ENCODE data around the gene DDX1. TPM values are rescaled to one million over a fixed set of nuclear protein-coding genes. Genes with fewer than 3 reads are reported as not detected.

The DDX1 gene
- total RNA-seq, 2 donors from 2014 or later, result 41.1 to 95.2 TPM

DNA sequence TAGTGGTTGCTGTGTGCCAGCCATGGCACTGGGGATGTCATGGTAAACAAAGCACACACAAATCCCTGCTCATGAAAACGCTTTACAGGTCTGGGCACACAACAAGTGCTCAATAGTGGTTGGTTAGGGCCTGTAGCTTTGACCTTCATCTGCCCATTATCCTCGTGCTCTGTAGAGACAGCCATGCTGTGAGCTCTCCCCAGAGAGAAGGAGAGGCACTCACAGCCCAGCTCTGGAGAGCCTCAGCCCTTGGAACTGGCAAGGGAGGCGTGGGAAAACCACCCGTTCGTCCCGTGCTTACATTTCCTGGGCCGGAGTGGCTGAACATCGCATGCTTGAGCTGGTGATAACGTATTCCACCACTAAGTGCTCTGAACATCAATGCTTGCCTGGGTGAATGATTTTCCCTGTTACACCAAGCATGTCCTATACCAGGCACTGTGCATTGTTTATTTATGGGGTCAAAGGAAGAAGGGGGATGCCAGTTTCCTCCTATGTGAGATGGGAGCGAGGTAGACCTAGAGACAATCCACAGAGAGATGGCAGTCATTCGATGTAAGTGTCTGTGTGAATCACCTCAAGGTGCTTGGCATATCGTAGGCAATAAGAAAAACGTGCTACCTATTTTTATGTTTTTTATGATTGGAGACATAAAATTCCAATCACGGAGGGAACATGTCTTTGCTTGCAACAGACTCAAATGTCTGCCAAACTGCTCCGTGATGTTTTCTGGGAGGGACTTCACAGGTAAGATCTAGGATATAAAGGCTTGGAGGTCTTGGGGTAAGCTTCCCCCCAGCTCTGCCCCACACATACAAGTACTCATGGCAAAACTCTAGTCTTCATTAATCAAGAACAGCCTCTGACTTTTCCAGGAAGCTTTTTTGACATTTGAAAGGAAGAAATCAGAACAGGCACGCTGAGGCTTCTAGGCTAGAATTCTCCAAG is 75.5 kb downstream of the DDX1 start:
- Mint-ChIP-seq H3K4me3 (no peak overlapping the region), H3K27me3 (no peaks in the 10 kb centered on the region), H3K9me3 (no peaks in the 10 kb centered on the region), H3K36me3 (ENCODE audit: low read depth) (no peaks in the 10 kb centered on the region), H3K27ac (no peak overlapping the region), H3K4me1 (no peaks in the 10 kb centered on the region)
- no peak for ATAC-seq (replicated peaks)

DNA sequence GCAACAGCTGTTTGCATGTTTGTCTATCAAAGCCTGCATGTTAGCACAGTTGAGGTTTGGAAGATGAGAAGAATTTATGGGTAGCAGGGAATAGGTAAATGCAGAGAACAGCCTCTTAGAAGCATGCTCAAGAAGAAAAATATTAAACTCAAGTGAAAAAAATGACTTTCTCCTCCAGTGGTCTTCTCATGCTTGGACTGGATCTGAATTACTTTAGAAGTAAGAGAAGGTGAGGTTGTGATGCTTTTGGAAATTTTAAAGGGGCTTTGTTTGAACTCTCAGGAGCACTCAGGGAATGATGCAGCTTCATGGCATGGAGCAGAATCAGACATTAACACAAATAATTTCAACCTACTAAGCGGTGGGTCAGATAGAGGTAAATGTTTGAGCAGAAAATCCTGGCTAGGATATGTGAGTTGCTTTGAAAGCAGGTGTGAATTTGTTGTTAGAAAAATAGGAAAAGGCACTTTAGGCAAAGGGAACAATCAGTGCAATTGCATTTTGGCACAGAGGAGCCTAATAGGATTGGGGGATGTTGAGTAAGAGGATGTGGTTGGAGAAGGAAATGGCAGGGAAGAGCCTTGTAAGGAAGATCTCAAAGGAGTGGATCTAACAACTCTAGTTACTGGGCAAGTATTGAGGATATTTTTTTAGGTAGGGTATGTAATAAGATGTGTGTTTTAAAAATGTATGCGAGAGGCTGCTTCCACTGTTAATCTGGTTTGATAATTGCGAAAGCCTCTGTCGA is 76.3 kb downstream of the DDX1 start:
- no peak for ATAC-seq (replicated peaks)
- Mint-ChIP-seq H3K4me1 (no peaks in the 10 kb centered on the region), H3K27me3 (peaks cover 7% of the 10 kb centered on the region), H3K9me3 (no peaks in the 10 kb centered on the region), H3K36me3 (ENCODE audit: low read depth) (no peaks in the 10 kb centered on the region), H3K27ac (no peak overlapping the region), H3K4me3 (no peak overlapping the region)

DNA sequence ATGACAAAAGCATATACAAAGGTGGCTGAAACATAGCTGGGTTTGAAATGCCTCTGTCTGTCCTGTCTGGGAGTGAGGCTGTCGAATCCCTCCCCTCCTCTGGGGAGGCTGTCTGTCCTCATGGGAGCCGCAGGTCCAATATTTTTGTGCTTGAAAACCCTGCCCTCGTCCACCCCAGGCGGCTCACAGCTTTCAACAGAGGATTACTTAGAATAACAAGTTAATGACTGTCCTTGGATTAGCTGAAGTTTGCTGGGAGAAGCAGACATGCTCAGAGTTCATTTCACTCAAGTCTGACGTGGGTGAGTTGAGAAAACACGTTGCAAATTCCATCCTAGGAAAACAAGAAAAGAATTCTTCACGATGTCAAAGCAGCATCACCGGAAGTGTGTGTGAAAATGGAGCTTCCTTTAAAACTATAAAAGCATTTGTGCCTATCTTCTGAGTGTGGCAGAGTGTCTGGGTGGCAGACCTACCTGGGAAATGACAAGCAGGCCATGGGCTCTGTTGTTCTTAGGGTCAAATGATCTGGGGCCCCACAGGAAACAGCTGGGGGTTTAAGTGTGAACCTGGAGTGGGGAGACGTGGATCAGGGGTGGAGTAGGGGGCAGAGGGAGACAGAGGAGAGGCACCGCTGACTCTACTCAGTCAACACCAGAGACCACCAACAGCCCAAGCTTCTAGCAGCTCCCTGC is 77.1 kb downstream of the DDX1 start:
- H3K4me1 Mint-ChIP-seq, result no peaks in the 10 kb centered on the region
- H3K27ac Mint-ChIP-seq, result no peak overlapping the region
- no peaks in the 10 kb centered on the region for H3K9me3 Mint-ChIP-seq
- ATAC-seq (replicated peaks), result no peak
- H3K4me3 Mint-ChIP-seq, result no peak overlapping the region
- no peaks in the 10 kb centered on the region for H3K36me3 Mint-ChIP-seq (ENCODE audit: low read depth)
- peaks cover 12% of the 10 kb centered on the region for H3K27me3 Mint-ChIP-seq

DNA sequence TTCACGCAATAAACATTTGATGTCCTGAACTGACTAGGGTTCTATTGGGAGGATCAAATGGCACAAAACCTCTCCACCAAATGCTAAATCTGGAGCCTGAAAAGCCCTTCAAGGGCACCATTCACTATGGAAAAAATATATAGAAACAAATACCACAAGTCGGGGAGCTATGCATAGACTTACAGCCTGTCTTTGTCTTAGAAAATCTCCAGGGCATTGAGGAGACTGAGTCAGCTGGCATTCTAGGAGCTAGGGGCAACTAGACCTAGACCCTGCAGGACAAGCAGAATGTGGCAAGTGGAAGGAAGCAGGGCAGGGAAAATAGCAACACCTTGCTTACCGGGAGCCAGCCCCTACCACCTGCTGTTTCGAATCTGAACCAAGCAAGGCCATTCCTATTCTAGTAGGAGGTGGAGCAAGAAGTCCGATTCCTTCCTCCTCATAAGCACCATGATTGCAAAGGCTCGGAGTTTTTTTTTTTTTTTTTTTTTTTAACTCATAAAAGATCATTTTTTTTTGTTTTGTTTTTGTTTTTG is 77.8 kb downstream of the DDX1 start:
- H3K36me3 Mint-ChIP-seq (ENCODE audit: low read depth), result no peaks in the 10 kb centered on the region
- no peak overlapping the region for H3K27ac Mint-ChIP-seq
- H3K4me1 Mint-ChIP-seq, result no peaks in the 10 kb centered on the region
- H3K4me3 Mint-ChIP-seq, result no peak overlapping the region
- H3K9me3 Mint-ChIP-seq, result no peaks in the 10 kb centered on the region
- H3K27me3 Mint-ChIP-seq, result peaks cover 14% of the 10 kb centered on the region
- no peak for ATAC-seq (replicated peaks)

DNA sequence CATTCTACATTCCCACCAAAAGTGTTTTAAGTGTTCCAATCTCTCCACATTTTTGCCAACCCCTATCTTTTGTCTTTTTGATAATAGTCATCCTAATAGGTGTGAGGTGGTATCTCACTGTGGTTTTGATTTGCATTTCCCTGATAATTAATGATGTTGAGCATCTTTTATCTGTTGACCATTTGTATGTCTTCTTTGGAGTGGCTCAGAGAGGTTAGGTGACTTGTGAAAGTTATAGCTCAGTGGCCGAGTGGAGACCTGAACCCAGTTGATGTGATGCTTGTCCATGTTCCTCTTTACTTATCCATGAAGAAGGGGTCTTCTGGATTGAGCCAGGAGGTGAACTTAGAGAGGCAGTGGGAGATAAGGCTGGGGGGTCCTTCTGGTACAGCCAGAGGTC is 78.8 kb downstream of the DDX1 start:
- no peak for ATAC-seq (replicated peaks)
- Mint-ChIP-seq H3K27ac (no peak overlapping the region), H3K4me3 (no peak overlapping the region), H3K9me3 (no peaks in the 10 kb centered on the region), H3K27me3 (peaks cover 14% of the 10 kb centered on the region), H3K4me1 (no peaks in the 10 kb centered on the region), H3K36me3 (ENCODE audit: low read depth) (no peaks in the 10 kb centered on the region)

DNA sequence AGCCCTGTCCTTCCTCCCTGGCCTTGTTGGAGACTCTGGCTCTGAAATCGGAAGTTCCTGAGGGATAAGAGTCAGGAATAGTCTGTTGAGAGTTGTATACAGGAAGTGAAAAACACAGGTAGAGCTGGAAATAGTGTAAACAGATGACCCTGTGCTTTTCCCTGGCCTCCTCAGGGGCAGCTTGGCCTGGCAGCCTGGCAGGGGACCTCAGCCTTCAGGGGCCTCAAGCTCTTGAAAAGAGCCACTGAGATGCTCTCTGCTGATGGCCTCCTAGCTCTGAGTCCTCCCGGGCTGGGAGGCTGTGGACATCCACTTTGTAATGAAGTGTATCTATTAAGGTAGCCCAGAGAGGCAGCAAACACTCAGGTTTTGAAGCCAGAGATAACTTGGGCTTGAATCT is 79.3 kb downstream of the DDX1 start:
- ATAC-seq (replicated peaks), result no peak
- no peak overlapping the region for H3K27ac Mint-ChIP-seq
- no peaks in the 10 kb centered on the region for H3K9me3 Mint-ChIP-seq
- peaks cover 14% of the 10 kb centered on the region for H3K27me3 Mint-ChIP-seq
- no peak overlapping the region for H3K4me3 Mint-ChIP-seq
- no peaks in the 10 kb centered on the region for H3K36me3 Mint-ChIP-seq (ENCODE audit: low read depth)
- no peaks in the 10 kb centered on the region for H3K4me1 Mint-ChIP-seq

DNA sequence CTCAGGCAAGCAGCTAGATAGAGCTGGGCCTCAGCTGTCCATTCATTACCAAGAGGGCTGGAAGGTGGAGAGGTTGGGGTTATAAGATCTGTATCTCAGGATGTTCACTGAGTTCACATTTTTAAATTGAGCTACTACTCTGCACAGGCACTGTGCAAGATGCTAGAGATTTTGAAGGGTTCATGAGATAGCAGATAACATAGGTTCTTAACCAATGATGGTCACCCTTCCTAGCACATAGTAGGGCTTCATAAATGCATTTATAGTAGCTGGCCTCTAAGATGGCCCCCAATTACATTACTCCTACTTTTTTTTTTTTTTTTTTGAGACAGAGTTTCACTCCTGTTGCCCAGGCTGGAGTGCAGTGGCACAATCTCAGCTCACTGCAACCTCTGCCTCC is 79.7 kb downstream of the DDX1 start:
- peaks cover 14% of the 10 kb centered on the region for H3K27me3 Mint-ChIP-seq
- no peak for ATAC-seq (replicated peaks)
- H3K4me3 Mint-ChIP-seq, result no peak overlapping the region
- no peaks in the 10 kb centered on the region for H3K4me1 Mint-ChIP-seq
- H3K27ac Mint-ChIP-seq, result no peak overlapping the region
- no peaks in the 10 kb centered on the region for H3K36me3 Mint-ChIP-seq (ENCODE audit: low read depth)
- no peaks in the 10 kb centered on the region for H3K9me3 Mint-ChIP-seq

DNA sequence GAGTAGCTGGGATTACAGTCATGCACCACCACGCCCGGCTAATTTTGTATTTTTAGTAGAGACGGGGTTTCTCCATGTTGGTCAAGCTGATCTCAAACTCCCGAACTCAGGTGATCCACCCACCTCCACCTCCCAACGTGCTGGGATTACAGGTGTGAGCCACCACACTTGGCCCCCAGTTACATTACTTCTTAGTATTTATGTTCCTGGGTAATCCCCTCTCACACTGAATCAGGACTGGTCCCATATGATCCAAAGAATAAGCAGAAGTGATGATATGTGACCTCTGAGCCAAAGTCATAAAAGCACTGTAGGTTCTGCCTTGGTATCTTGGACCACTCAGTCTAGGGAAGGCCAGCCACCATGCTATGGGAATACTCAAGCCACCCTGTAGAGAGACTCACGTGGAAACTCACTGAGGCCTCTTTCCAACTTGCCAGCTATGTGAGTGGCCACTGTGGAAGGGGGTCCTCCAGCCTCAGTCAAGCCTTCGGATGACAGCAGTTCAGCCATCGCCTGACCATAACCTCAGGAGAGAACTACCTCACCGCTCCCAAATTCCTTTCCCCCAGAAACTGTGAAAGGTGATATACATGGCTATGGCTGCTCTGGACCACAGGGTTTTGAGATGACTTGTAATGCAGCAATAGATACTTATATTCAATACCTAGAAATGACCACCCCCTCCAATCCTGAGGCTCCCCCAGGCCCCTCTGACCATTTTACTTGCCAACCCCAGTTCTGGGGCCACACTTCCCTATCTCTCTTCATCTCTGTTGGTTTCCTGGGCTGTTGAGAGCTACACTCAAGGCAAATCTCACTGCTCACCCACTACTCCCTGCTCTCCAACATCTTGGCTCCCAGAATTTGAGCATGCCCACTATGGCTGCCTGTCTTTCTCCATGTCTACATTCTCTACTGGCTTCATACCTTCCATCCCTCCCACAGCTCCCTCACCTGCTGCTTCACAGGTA is 80.5 kb downstream of the DDX1 start:
- Mint-ChIP-seq H3K27me3 (peaks cover 14% of the 10 kb centered on the region), H3K27ac (no peak overlapping the region), H3K9me3 (no peaks in the 10 kb centered on the region), H3K4me3 (no peak overlapping the region), H3K36me3 (ENCODE audit: low read depth) (no peaks in the 10 kb centered on the region), H3K4me1 (no peaks in the 10 kb centered on the region)
- no peak for ATAC-seq (replicated peaks)

DNA sequence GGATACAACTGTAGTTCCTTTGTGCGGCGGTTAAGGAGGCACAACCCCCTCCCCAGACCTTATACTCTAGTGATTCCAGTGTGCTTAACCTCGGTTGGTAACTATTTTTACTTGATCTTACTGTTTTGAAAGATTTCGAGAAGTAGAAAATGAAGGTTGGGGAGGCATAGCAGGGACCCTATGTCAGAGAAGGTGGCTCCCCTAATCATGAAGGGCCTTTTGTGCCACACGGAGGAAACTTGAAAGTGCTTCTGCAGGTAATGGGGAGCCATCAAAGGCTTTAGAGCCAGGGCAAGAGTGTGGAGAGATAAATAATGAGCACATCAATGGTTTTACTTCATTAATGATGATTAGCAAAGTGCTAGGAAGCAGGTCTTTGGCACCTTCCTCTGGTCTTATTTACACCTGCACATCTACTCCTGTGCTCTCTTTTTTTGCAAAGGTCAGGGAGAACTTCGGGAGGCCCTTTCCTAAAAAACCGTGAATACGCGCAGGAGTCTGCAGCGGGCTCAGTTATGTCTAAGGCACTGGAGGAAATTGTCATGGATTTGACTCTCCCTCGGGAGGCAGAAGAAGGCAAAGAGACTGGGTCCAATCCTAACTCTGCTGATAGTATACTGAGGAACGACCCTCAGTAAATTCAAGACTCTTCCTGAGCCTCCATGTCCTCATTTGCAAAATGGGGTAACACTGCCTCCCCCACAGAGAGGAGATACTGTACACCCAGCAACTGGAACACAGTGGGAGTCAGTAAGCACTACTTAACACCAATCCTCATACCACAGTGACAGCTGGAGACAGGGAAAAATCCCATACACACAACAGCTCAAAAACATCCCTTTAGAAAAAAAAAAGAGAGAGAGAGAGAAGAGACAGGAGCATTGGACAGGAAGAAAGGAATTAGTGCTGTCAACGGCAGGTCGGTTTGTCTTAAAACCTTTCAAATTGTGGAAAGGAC is 81.6 kb downstream of the DDX1 start:
- H3K36me3 Mint-ChIP-seq (ENCODE audit: low read depth), result no peaks in the 10 kb centered on the region
- ATAC-seq (replicated peaks), result no peak
- no peak overlapping the region for H3K27ac Mint-ChIP-seq
- peaks cover 14% of the 10 kb centered on the region for H3K27me3 Mint-ChIP-seq
- no peak overlapping the region for H3K4me3 Mint-ChIP-seq
- no peaks in the 10 kb centered on the region for H3K4me1 Mint-ChIP-seq
- H3K9me3 Mint-ChIP-seq, result no peaks in the 10 kb centered on the region

DNA sequence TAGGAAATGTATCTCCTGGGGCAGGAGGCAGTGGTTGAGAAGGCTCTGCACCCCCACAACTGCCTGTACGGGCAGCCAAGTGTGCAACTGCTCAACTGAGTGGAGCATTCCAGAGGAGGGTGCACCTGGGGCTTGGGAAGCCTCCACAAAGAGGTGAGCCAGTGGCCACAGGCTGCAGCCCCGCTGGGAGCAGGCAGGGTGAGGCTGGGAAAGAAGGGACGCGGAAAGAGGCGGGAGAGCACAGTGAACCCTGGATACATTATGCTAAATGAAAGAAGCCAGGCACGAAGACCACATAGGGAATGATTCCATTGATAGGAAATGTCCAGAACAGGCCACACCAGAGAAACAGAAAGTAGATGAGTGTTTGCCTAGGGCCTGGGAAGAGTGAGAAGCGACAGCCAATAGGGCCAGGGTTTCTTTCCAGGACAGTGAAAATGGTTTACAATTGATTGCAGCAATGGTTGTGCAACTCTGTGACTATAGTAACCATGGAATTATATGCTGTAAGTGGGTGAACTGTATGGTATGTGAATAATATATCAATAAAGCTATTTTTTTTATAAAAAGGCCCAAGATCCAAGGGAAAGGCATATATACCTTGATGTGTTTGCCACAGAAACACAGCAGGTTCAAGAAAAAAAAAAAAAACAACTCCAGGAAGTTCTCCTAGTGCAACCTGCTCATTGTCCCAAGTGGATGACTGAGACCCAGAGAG is 82.4 kb downstream of the DDX1 start:
- no peak for ATAC-seq (replicated peaks)
- H3K4me1 Mint-ChIP-seq, result no peaks in the 10 kb centered on the region
- H3K4me3 Mint-ChIP-seq, result no peak overlapping the region
- H3K36me3 Mint-ChIP-seq (ENCODE audit: low read depth), result no peaks in the 10 kb centered on the region
- H3K27ac Mint-ChIP-seq, result no peak overlapping the region
- no peaks in the 10 kb centered on the region for H3K9me3 Mint-ChIP-seq
- H3K27me3 Mint-ChIP-seq, result peaks cover 14% of the 10 kb centered on the region

DNA sequence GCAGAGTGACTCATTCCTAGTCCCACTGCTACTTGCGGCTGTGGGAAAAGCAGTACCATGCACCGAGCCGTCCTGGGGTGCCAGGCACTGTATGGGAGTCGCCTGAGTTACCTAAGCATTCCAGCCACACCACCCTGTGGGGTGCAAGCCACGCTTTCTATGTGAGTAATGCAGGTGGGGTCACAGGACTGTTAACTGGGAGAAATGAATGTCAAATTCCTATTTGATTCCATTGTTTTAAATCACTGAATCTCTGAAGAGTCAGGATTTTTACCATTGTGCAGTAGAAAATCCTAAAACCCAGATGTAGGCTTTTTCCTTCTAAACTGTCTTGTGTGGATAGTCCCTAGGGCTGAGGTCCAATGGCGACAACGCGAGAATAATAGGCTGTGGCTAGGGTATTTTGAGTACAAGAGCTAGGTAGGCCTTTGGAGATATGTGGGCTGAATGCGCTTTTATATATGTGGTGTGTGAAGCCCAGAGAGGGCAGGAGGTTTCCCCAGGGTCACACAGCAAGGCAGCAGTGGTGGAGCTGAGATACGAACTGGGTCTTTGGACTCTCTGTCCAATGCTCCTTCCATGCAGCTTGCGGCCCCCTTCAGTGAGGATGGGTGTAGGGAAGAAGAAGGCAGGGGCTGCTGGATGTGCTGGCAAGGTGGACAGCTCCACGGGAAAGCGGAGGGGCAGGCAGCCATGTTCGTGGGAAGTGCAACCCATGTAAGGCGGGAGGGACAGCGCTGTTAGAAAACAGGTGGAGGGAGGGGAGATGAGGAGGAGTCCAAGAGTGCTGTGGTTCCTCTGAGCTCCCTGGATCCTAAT is 83.2 kb downstream of the DDX1 start:
- ATAC-seq (replicated peaks), result no peak
- no peaks in the 10 kb centered on the region for H3K9me3 Mint-ChIP-seq
- H3K36me3 Mint-ChIP-seq (ENCODE audit: low read depth), result no peaks in the 10 kb centered on the region
- H3K4me3 Mint-ChIP-seq, result no peak overlapping the region
- H3K4me1 Mint-ChIP-seq, result no peaks in the 10 kb centered on the region
- peaks cover 14% of the 10 kb centered on the region for H3K27me3 Mint-ChIP-seq
- H3K27ac Mint-ChIP-seq, result no peak overlapping the region

All from activated T-helper 17 cell treated with anti-CD3 and anti-CD28 coated beads, Interleukin-2, amount 50 U/mL, for 72 hours (primary cell).